ENCODE data around the gene APOBEC3G.
"Not testable (repeated sequence)": the region's sequence is repeated elsewhere in the genome, so short reads cannot be mapped to it uniquely, and the experiment has no call there.

DNA sequence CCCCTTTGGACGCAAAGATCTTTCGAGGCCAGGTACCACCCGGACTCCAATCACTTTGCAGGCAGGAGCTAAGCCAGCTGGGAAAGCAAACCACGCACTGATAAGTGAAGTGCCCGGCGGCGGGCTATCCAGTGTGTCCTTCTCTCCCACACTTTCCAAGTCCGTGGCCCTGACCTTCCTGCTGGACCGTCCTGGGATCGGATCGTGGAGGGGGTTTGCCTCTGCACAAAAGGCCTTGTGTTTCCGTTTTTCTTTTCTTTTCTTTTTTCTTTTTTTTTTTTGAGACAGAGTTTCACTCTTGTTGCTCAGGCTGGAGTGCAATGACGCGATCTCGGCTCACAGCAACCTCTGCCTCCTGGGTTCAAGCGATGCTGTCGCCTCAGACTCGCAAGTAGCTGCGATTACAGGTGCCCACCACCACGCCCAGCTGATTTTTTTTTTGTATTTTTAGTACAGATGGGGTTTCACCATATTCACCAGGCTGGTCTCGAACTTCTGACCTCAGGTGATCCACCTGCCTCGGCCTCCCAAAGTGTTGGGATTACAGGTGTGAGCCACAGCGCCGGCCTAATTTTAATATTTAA lies 2.1 kb downstream of the APOBEC3G start:
- TF ChIP-seq EZH2 (IDR thresholded peaks at IDR 0.05; ENCODE audit: low read length) = not testable (repeated sequence)
- TF ChIP-seq, protein P1, sequence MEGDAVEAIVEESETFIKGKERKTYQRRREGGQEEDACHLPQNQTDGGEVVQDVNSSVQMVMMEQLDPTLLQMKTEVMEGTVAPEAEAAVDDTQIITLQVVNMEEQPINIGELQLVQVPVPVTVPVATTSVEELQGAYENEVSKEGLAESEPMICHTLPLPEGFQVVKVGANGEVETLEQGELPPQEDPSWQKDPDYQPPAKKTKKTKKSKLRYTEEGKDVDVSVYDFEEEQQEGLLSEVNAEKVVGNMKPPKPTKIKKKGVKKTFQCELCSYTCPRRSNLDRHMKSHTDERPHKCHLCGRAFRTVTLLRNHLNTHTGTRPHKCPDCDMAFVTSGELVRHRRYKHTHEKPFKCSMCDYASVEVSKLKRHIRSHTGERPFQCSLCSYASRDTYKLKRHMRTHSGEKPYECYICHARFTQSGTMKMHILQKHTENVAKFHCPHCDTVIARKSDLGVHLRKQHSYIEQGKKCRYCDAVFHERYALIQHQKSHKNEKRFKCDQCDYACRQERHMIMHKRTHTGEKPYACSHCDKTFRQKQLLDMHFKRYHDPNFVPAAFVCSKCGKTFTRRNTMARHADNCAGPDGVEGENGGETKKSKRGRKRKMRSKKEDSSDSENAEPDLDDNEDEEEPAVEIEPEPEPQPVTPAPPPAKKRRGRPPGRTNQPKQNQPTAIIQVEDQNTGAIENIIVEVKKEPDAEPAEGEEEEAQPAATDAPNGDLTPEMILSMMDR (optimal IDR thresholded peaks at IDR 0.05 in 1 of 3, IDR thresholded peaks at IDR 0.05 in 1 of 3, conservative IDR thresholded peaks at IDR 0.05 in 1 of 3; ENCODE audit: extremely low read depth in 1 of 3, insufficient read depth in 2 of 3, low read length in 3 of 3) = not testable (repeated sequence)

Measured in keratinocyte (primary cell).